ENCODE data around the gene TNRC6B.

The TNRC6B gene

GRCh38 chr22:40240160-40240559 is 62.4 kb downstream of the TNRC6B start:
- H3K4me3 ChIP-seq (ENCODE audit: low read depth, low read length): no peak overlapping the region
- TF ChIP-seq MAX (IDR thresholded peaks at IDR 0.05; ENCODE audit: low read depth, low read length) (no peak), MYC (IDR thresholded peaks at IDR 0.05; ENCODE audit: low read depth, low read length) (no peak)
- DNase-seq (ENCODE audit: low read depth): no peak

- H3K4me3 ChIP-seq (ENCODE audit: low read depth, low read length): no peak overlapping the region
- DNase-seq (ENCODE audit: low read depth): no peak
- no peak for TF ChIP-seq MAX (IDR thresholded peaks at IDR 0.05; ENCODE audit: low read depth, low read length)
- no peak for TF ChIP-seq MYC (IDR thresholded peaks at IDR 0.05; ENCODE audit: low read depth, low read length)
- TF ChIP-seq POLR2A (IDR thresholded peaks at IDR 0.05; ENCODE audit: extremely low read depth, insufficient read length): no peak
- no peak for TF ChIP-seq CTCF (IDR thresholded peaks at IDR 0.05; ENCODE audit: low read depth, low read length)
These were observed 63.0 kb downstream of the TNRC6B start for GRCh38 chr22:40240686-40241085.

- TF ChIP-seq MAX (IDR thresholded peaks at IDR 0.05; ENCODE audit: low read depth, low read length) (no peak), CTCF (IDR thresholded peaks at IDR 0.05; ENCODE audit: low read depth, low read length) (no peak), MYC (IDR thresholded peaks at IDR 0.05; ENCODE audit: low read depth, low read length) (no peak)
- DNase-seq (ENCODE audit: low read depth): no peak
- no peak overlapping the region for H3K4me3 ChIP-seq (ENCODE audit: low read depth, low read length)
These were observed 63.6 kb downstream of the TNRC6B start for GRCh38 chr22:40241200-40241763.

GRCh38 chr22:40243891-40244290 is 66.2 kb downstream of the TNRC6B start:
- peak; percentile 32 for DNase-seq (ENCODE audit: low read depth)
- TF ChIP-seq CTCF (IDR thresholded peaks at IDR 0.05; ENCODE audit: low read depth, low read length): no peak
- no peak for TF ChIP-seq MYC (IDR thresholded peaks at IDR 0.05; ENCODE audit: low read depth, low read length)
- TF ChIP-seq MAX (IDR thresholded peaks at IDR 0.05; ENCODE audit: low read depth, low read length): no peak
- no peak for TF ChIP-seq POLR2A (IDR thresholded peaks at IDR 0.05; ENCODE audit: extremely low read depth, insufficient read length)
- no peak overlapping the region for H3K4me3 ChIP-seq (ENCODE audit: low read depth, low read length)

- no peak overlapping the region for H3K4me3 ChIP-seq (ENCODE audit: low read depth, low read length)
- TF ChIP-seq MAX (IDR thresholded peaks at IDR 0.05; ENCODE audit: low read depth, low read length) (no peak), MYC (IDR thresholded peaks at IDR 0.05; ENCODE audit: low read depth, low read length) (no peak), POLR2A (IDR thresholded peaks at IDR 0.05; ENCODE audit: extremely low read depth, insufficient read length) (no peak), CTCF (IDR thresholded peaks at IDR 0.05; ENCODE audit: low read depth, low read length) (no peak)
- no peak for DNase-seq (ENCODE audit: low read depth)
These were observed 66.9 kb downstream of the TNRC6B start for GRCh38 chr22:40244586-40244985.

- TF ChIP-seq POLR2A (IDR thresholded peaks at IDR 0.05; ENCODE audit: extremely low read depth, insufficient read length): no peak
- TF ChIP-seq CTCF (IDR thresholded peaks at IDR 0.05; ENCODE audit: low read depth, low read length): no peak
- no peak for TF ChIP-seq MYC (IDR thresholded peaks at IDR 0.05; ENCODE audit: low read depth, low read length)
- no peak for TF ChIP-seq MAX (IDR thresholded peaks at IDR 0.05; ENCODE audit: low read depth, low read length)
- no peak overlapping the region for H3K4me3 ChIP-seq (ENCODE audit: low read depth, low read length)
- no peak for DNase-seq (ENCODE audit: low read depth)
These were observed 70.3 kb downstream of the TNRC6B start for GRCh38 chr22:40247976-40248375.
